NK-92 (cell line): ENCODE data around the gene MAP3K15.

ENCODE experiments used
- DNase-seq: peaks from one replicate; lab custom pipeline; 2025; ENCODE audit not compliant: unreplicated experiment; lab: John Stamatoyannopoulos, UW

Gene MAP3K15

DNA sequence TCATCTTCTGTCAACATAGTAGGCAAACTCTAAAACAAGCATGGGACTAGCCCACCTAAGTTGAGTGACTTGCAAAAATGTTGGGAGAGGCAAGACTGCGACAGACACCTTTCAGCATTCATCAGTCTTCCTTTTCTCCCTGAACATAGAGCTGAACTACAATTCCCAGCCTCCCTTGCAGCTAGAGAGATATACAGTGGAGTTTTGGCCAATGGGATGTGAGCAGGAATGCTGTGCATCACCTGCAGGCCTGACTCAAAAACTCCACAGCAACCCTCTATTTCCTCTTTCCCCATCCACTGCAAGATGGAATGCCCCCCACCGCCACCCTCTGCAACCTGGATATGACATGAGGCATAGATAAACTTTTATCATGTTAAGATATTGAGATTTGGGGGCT lies 105.0 kb downstream of the MAP3K15 start:
- no peak for DNase-seq

DNA sequence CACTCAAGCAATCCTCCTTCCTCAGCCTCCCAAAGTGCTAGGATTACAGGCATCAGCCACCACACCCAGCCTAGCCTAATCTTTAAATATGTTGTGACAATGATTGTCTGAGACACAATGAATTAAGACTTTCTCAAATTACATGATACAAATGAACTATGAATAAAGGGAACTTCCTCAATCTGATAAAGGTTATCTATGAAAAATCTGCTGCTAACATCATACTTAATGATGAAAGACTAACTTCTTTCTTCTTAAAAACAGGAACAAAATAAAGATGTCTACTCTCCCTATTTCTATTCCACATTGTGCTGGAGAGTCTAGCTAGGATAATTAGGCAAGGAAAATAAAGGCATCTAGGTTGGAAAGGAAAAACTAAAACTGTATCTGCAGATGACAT lies 111.6 kb downstream of the MAP3K15 start:
- DNase-seq = no peak

DNA sequence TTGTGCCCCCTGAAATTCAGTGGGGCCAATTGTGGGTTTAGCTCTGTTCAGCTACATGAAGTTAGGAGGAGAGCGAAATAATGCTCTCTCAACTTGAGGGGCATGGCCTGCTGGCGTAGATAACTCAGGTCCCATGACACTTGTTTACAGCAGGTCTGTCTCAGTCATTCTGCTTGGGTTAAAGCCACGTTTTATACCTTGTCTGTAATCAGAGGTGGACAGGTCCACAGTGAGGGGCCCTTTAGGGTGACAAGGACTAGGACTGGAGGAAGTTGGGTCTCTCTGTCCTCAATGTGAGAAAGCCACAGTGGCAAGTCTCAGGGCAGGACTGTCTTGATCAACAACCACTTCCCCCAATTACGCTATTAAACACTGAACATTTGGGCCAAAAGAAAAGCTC lies 122.6 kb downstream of the MAP3K15 start:
- DNase-seq = no peak

DNA sequence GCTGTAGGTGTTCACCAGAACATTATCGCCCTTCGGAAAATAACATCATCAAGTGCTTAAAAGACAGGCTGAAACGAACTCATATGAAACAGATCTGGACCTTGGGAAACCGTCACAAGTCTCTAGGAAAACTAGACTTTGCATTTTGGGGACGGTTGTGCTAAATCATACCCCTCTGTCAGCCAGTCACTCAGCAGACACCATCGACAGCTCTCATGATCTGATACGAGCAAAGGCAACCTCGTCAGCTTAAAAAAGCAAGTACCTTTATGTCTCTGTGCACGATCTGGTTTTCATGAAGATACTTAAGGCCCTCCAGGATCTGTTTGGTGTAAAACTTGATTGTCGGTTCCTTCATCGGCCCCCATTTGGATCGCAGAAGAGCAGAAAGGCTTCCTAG lies 123.2 kb downstream of the MAP3K15 start:
- no peak for DNase-seq

DNA sequence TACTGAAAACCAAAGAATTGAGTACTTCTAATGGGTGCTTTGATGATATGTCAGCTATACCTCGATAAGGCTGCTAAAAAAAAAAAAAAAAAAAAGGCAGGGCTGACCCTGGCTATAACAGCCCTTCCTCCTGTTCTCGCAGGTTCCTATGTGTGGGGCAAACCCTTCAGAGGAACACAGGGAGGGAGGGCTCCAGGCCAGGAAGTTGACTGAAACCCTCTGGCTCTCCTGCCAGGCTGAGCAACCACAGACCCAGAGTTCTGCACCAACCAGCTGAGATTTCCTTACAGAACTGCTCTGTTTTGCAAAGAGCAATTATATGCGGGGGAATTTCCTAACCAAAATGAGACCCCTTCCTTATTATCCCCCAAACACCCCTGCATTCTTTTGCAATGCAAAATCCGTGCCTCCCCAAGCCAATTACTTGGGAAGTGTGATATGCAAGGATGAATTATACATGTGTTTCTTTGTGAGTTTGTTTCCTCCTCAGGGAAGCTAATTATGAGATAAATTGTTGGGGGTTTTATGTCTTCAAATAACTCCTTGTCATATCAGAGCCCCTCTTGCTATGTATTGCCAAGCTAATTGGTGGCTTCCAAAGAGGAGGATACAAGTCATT lies 126.0 kb downstream of the MAP3K15 start:
- no peak for DNase-seq

DNA sequence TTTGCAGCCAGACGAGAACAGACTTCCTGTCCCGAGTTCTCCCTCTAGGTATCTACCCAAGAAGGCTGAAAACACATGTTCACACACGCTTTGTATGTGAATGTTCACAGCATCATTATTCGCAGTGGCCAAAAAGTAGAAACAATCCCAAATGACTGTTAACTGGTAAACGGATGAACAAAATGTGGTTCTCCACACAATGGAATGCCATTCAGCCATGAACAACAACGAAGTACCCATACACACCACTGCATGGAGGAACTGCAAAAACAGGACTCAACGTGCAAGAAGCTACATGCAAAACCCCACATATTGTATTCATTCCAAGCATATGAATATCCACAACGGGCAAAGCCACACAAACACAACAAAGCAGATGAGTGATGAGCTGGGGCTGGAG lies 126.6 kb downstream of the MAP3K15 start:
- no peak for DNase-seq

DNA sequence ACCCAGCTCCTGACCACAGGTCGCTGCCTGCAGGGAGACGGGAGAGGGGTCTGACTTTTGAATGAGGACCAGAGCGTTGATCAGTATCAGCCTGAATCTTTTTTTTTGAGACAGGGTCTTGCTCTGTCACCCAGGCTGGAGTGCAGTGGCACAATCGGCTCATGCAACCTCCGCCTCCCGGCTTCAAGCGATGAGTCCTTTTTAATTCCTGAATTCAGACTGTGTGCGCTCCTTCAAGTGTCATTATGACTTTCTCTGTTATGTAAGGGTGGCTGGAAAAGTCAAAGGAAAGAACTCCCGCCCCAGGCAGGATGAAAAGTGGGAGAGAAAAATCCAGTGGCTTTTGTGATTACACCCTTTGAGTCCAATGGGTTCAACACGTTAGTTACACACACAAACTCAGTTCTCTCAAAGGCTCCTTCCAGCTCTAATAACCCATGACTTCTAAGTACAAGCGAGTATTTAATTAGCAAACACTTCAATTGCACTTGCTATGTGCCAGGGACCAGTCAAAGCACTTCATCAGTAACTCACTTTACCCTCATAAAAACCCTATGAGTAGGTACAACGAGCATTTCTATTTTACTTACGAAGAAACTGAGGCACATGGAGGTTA lies 127.1 kb downstream of the MAP3K15 start:
- DNase-seq = no peak

DNA sequence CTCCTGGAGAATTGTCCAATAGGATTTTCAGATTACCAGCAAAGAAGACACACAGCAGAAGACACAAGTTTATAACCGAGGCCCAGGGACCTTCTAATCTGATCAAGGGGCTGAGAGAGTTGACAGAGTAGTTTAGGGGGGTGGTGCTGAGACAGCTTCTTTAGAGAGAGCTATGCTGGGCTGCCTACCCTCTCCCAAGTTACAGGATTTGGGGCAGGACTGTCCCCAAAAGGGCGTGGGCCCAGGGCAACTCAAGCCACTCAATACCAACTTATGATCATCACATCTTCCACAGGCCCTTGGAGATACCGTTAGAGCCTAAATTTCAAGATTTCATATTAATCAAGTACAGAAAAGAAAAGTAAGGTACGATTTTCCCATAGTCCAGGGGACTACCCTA lies 128.6 kb downstream of the MAP3K15 start:
- DNase-seq = no peak

DNA sequence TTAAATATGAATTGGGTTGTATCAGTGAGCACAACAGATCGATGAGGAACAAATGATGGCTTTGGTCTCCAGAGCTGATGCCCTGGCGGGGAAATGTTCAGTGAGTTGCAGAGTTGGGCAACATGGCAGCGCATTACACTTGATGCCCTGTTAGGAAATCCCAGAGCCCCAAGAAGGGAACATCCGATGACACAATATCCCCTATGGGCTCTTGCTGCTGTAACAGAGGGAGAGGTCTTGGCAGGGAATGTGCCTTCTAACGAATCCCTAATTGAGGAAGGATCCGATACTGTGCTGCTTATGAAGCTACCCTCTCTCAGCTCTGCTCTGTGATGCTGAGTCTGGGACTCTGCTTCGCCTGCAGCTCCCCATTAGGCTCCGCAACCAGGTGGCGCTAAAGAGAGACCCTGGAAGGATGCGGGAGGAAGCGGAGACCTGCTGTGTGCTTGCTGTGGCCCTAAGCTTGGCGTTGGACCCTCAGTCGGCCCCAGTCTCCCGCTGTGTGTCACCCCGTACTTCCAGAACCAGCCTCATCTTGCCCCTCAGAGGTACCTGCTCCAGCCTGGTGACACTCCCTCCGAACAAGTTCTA lies 132.7 kb downstream of the MAP3K15 start:
- DNase-seq = no peak

DNA sequence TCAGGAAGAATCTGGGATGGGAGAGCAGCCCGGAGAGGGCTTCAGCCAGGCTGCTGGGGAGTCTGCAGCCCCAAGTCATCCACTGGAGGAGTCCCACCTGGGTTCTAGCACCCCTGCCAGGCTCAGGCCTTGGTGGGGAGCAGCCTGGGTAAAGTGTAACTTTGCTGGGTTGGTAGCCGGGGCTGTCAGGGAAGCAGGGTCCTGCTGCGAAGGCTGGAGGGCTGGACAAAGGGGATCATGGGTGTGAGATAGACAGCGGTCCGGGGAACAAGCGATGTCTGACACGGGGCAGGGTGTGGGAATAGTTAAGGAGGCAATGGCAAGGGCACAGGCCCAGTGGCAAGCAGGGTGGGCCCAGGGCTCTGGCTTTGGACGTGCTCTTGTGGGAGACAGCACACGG lies 134.0 kb downstream of the MAP3K15 start:
- no peak for DNase-seq

DNA sequence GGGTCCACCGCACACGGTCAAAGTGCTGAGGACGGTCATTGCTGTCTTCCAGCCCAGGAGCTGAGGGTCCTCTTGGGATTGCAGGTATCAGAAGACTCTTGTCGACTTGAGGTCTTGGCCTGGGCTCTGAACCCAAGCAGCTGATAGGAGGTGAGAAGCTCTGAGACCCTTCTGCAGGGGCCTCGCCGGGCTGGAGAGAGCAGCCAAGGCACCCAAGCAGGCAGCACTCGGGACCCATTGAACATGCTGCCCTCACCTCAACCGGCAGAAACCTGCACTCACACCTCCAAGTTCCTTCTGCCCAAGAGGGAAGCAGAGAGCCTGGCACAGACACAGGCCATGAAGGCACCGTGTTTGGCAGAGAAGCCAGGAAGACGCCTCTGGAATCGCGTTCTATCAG lies 137.5 kb downstream of the MAP3K15 start:
- no peak for DNase-seq

DNA sequence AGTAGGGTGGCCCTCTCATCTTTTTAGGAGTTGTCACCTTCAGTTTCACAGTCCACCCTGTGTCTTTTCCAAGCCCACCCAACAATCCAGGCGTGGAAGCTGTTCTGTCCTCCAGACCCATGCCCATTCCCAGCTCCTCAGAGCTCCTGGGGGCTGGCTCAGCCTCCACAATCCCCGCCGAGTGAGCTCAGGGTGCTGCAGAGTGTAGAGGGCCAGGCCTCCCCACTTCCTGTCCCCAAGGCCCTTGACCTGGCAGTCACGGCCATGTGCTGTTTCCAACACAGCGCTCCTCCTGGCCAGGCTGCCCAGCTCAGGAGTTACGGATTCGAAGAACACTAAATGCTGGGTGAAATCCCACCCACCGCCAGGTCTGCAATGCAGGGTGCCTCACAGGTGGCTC lies 139.8 kb downstream of the MAP3K15 start:
- no peak for DNase-seq

DNA sequence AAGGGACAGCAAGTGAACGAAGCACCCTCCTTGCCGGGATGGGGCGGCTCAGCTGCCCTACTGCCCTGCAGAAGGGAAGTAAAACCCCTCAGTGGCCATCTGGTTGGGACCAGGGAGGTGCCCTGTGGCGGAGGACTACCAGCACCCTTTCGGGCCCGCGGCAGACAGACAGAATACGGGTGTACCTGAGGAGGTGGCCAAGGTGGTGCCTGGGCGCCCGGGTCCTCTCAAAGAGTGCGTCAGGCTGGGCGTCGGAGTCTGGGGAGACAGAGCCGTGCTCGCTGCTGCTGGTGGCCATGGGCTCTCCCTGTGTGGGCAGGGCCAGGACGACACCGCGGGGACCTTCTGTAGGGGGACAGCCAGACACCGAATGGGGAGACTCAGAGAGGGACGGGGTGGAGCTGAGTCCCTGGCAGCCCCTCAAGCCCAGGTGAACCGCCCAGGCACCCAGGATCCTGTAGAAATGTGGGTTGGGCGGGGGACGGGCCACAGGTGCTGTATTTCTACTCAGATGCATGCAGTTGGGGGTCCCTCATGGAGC lies 141.9 kb downstream of the MAP3K15 start:
- DNase-seq = no peak

DNA sequence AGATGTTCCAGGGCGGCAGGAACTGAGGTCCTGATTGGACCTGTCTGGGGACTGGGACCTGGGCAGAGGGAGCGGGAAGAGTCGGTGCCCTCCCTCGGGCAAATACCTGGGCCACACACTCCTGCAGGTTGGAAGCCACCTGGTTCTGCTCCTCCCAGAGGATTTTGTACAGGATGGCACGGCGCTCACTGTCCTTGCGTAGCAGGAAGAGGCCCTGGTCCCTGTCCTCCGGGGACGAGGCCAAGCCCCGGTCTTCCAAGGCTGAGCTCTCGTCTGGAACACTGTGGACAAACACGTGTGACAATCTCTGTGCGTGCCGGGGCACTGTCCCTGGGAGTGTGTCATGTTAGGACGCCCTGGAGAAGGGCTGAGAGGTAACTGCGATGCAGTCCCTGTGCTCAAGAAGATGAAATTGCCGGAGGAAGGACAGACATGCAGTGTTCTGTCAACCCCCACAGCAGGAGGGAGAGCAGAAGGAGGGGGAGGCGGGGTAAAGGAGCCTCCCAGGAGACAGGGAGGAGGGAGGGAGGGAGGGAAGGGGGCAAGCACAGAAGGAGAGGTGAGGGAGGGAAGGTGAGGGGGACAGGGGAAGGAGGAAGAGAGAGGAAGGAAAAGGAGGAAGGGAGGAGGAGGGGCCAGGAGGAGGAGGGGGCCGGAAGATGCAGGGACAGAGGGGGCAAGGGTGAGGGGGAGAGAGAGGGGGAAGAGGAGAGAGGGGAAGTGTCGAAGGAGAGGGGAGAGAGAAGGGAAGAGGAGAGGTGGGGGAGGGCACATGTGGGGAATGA lies 142.6 kb downstream of the MAP3K15 start:
- no peak for DNase-seq

DNA sequence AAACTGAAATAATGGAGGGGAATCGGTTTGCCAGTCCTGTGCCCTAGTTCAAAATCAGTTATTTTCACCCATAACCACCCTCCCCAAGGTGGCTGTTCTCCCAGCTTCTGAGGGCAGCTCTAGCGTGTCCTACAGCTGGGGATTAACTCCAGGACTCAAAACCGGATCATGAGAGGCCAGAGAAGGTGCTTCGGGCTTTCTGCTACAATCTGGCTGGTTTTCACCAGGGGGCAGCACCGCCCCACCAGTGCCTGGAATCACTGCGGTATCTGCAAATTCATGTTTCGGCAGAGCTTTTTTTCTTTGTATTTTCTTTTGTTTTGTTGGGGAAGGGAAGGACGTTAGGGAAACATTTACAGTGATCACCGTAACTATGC lies 143.2 kb downstream of the MAP3K15 start:
- DNase-seq = no peak

DNA sequence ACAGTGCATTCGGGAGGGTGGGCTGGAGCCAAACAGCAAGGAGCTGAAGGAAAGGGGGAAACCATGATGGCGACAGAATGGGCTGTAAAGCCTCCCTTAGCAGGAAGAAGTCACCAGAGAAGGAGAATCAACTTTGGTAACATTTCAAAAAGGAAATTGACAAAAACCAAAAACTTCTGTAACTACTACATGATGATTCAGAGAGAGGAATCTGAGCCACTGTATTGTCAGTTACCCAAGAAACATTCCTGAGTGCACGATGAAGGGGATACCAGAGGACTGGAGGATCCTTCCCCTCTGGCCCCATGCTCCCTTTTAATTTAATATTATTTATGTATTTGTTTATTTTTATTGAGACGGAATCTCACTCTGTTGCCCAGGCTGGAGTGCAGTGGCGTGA lies 145.2 kb downstream of the MAP3K15 start:
- DNase-seq = no peak

DNA sequence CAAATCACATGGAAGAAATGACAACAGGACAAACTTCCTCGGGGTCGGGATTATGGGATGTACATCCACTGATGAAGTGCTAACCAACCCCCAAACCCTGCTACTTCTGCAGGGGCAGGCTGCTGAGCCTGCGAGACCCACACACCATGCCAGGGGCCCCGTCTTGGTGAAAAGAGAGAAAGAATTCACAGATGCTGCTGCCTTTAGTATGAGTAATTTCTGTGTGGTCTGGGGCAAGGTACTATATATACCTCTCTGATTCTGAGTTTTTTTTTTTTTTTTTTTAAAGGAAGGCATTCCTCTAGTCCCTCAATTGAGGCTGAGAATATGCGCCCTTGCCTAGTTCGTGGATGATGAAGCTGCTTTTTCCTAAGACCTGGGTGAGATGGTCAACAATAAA lies 146.7 kb downstream of the MAP3K15 start:
- DNase-seq = no peak

DNA sequence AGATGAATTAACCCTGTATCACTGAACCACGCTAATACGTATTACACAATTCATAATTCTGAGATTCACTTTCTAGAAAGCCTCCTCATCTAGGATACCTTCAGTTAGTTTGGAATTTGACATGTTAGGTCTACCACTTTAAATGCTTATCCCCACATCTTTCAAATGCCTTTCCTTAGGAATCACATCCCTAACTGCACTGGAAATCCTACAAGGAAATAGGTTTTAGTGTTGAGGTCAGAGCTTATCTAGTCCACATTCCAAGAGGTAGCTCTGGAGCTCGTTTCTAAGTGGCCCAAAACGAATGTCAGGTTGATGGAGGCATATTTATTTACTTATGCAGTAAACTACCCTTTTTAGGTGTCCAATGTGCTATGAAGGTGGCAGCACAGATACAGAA lies 153.6 kb downstream of the MAP3K15 start:
- no peak for DNase-seq

DNA sequence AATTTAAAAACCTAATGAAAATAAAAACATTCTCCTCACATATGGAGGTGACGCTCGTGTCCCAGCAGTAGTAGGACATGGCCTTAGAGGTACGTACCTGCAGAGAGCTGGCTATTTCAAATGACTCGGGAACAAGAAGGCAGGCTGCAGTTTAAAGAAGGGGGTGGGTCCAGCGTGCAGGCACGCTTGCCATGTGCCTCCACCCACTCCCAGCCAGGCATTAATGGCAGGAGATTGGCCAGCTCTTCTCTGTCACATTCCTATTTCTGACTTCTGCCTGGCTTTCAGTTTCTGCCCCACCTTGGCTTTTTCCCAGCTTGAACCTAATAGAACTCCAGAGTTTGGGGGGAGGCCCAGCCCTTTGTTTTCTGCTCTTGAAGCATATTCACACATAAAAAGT lies 154.4 kb downstream of the MAP3K15 start:
- DNase-seq = no peak

DNA sequence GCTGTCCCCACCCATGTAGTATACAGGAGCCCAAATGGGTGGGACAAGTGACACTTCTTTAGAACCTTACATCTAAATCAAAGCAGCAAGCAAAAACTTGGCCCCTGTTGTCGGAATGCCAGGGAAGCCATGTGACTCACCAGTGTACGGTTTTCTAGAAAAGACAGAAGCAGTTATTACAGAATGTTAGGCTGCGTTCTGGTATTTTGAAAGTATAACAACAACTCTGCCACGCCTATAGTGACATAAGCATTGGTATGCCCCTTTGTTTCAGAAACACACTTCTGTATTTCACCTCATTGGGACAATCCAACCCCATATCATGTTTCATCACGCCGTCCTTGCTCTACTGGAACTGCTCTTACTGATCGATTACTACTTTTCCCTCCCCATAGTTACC lies 156.8 kb downstream of the MAP3K15 start:
- DNase-seq = no peak

DNA sequence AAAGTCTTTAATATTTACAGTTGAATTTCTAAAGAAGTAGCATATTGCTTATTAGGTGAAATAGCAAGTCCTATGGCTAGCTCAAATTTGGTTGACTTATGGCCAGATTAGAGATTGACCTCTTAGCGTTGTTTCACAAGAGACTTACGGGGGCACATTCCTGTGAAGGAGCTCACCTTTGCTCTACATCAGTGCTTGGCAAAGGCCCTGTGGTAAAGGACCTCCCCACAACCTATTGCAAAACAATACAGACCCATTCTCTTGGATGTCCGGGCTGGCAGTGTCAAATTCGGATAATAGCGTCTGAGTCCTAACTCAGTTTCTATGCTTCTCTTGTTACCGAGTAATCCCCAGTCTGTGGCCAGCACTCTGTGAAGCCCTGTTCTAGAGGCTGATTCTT lies 160.7 kb downstream of the MAP3K15 start:
- DNase-seq = no peak

DNA sequence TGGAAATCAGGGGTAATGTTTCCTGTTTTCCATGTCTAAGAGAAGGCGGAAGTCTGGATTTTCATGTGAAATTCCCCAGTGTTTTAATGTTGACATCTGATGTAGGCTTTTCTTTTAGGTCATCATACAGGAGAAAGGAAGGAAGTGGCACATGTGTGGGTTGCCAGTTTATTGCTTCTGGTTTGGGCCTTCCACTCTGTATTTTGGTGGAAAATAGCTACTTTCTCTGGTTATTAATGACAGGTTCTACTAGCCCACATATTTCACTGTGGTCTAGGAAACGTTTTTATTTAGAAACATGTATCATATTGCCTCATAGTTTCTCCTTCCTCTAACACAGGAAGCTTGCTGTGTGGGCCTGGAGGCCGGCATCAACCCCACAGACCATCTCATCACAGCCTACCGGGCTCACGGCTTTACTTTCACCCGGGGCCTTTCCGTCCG lies 164.3 kb downstream of the MAP3K15 start:
- DNase-seq = no peak
